PC-9 (cell line): ENCODE results near the gene GDF7. TPM values are rescaled to one million over a fixed set of nuclear protein-coding genes. Genes with fewer than 3 reads are reported as not detected.

Source experiments
- BruUV-seq: library from RNA; stranded (reverse); fragments of 400-500 nt; replicated peaks from 2 replicates; lab custom pipeline; 2021; lab: Mats Ljungman, UMichigan
- CTCF ChIA-PET: fragments of 300-600 bp; sonication (Branson Sonifier 250); formaldehyde crosslinking; loops from one replicate; lab custom pipeline; 2022; ENCODE audit warnings: antibody characterized with exemption; lab: Charles Lee
- POLR2A ChIA-PET: fragments of 300-600 bp; sonication (Branson Sonifier 250); formaldehyde crosslinking; loops from one replicate; lab custom pipeline; 2022; ENCODE audit warnings: antibody characterized with exemption; ENCODE audit not compliant: unreplicated experiment; lab: Charles Lee
- DNase-seq, 2 experiments: peaks; one replicate each; pipeline versions ENCODE4 v3.0.0 to v3.0.0-alpha.2; 2015 to 2022; ENCODE audit warnings: mixed read lengths in 1 of 2
- H2AFZ ChIP-seq: fragments of 200-600 bp; sonication (generic); 2 replicates; pipeline ENCODE4 v1.8.1; 2017; ENCODE audit warnings: antibody characterized with exemption
- H3F3A ChIP-seq: fragments of 200-600 bp; sonication (generic); 2 replicates; pipeline ENCODE4 v1.8.1; 2017; ENCODE audit warnings: antibody characterized with exemption, mild to moderate bottlenecking, low read depth; ENCODE audit not compliant: insufficient read depth
- H3K27ac ChIP-seq: fragments of 200-600 bp; sonication (generic); 2 replicates; pipeline ENCODE4 v1.6.1; 2016; ENCODE audit warnings: mixed run types
- H3K27me3 ChIP-seq: fragments of 200-600 bp; sonication (generic); 2 replicates; pipeline ENCODE4 v1.6.1; 2016; ENCODE audit warnings: low read depth, mixed run types; ENCODE audit not compliant: insufficient read depth
- H3K36me3 ChIP-seq: fragments of 200-600 bp; sonication (generic); 2 replicates; pipeline ENCODE4 v1.6.1; 2016; ENCODE audit warnings: low read depth, mixed run types
- H3K4me1 ChIP-seq: fragments of 200-600 bp; sonication (generic); replicated peaks from 2 replicates; pipeline ENCODE4 v1.6.1; 2016; ENCODE audit warnings: mixed run types; ENCODE audit not compliant: insufficient read depth
- H3K4me2 ChIP-seq: fragments of 200-600 bp; sonication (generic); 2 replicates; pipeline ENCODE4 v1.6.1; 2017; ENCODE audit warnings: mixed run types
- H3K4me3 ChIP-seq: fragments of 200-600 bp; sonication (generic); 2 replicates; pipeline ENCODE4 v1.6.1; 2016; ENCODE audit warnings: mixed run types
- H3K79me2 ChIP-seq: fragments of 200-600 bp; sonication (generic); 2 replicates; pipeline ENCODE4 v1.6.1; 2017; ENCODE audit warnings: low read depth, mixed run types
- H3K9me2 ChIP-seq: fragments of 200-600 bp; sonication (generic); 2 replicates; pipeline ENCODE4 v1.8.1; 2017; ENCODE audit warnings: mild to moderate bottlenecking; ENCODE audit not compliant: insufficient read depth
- H3K9me3 ChIP-seq: fragments of 200-600 bp; sonication (generic); 2 replicates; pipeline ENCODE4 v1.8.1; 2016; ENCODE audit warnings: low read depth; ENCODE audit not compliant: insufficient read depth
- H4K20me1 ChIP-seq: fragments of 200-600 bp; sonication (generic); 2 replicates; pipeline ENCODE4 v1.8.1; 2017; ENCODE audit not compliant: insufficient read depth
- CTCF ChIP-seq: fragments of 200-600 bp; sonication (generic); conservative IDR thresholded peaks from 2 replicates; pipeline ENCODE4 v1.6.1; 2017; ENCODE audit warnings: mixed run types, antibody characterized with exemption, mild to moderate bottlenecking, moderate library complexity
- EZH2 ChIP-seq: fragments of 200-600 bp; sonication (generic); IDR thresholded peaks from 2 replicates; pipeline ENCODE4 v1.8.0; 2017; ENCODE audit warnings: antibody characterized with exemption, low read depth
- intact Hi-C: fragments of 100-400 bp; cut with micrococcal nuclease; formaldehyde crosslinking; loops from one replicate; pipeline ENCODE4 v1.10.0; 2022; ENCODE audit not compliant: unreplicated experiment
- total RNA-seq: library from RNA; stranded (reverse); gene quantifications from 2 replicates; pipeline ENCODE4 v1.2.3, GENCODE V29; 2021

GDF7 gene
- total RNA-seq, 1 experiment from 2014 or later: 0.04 TPM

- H3K79me2 ChIP-seq: no peaks in the 10 kb centered on the region
- TF ChIP-seq EZH2 (no peak), CTCF (no peak)
- H3K9me2 ChIP-seq: no peaks in the 10 kb centered on the region
- POLR2A ChIA-PET: no interaction called here
- H3K4me3 ChIP-seq: no peak overlapping the region
- no peaks in the 10 kb centered on the region for H3K27me3 ChIP-seq
- CTCF ChIA-PET: no interaction called here
- no peaks in the 10 kb centered on the region for H3F3A ChIP-seq
- no peak for DNase-seq
- BruUV-seq: no TSS peak
- no peak overlapping the region for H3K27ac ChIP-seq
- no peak overlapping the region for H3K4me2 ChIP-seq
- no peaks in the 10 kb centered on the region for H4K20me1 ChIP-seq
- H2AFZ ChIP-seq: no peak overlapping the region
- no peaks in the 10 kb centered on the region for H3K9me3 ChIP-seq
- no peaks in the 10 kb centered on the region for H3K36me3 ChIP-seq
- intact Hi-C loops: no loop called here
- peaks cover 12% of the 10 kb centered on the region for H3K4me1 ChIP-seq
Observed at GRCh38 chr2:20653695-20654534, 13.0 kb upstream of the GDF7 start.

GRCh38 chr2:20654535-20654813 lies 12.5 kb upstream of the GDF7 start:
- POLR2A ChIA-PET: no interaction called here
- CTCF ChIA-PET: no interaction called here
- DNase-seq: no peak
- H3K36me3 ChIP-seq: no peaks in the 10 kb centered on the region
- no peaks in the 10 kb centered on the region for H3K9me3 ChIP-seq
- no peaks in the 10 kb centered on the region for H3F3A ChIP-seq
- no peak overlapping the region for H2AFZ ChIP-seq
- no peak for TF ChIP-seq EZH2
- TF ChIP-seq CTCF: no peak
- intact Hi-C loops: no loop called here
- H3K79me2 ChIP-seq: no peaks in the 10 kb centered on the region
- BruUV-seq: no TSS peak
- H3K9me2 ChIP-seq: no peaks in the 10 kb centered on the region
- H3K4me3 ChIP-seq: no peak overlapping the region
- H3K4me2 ChIP-seq: no peak overlapping the region
- no peaks in the 10 kb centered on the region for H4K20me1 ChIP-seq
- no peaks in the 10 kb centered on the region for H3K27me3 ChIP-seq
- no peak overlapping the region for H3K27ac ChIP-seq
- H3K4me1 ChIP-seq: peaks cover 12% of the 10 kb centered on the region

- no peak for DNase-seq
- Histone ChIP-seq H3K4me2 (no peak overlapping the region), H4K20me1 (no peaks in the 10 kb centered on the region), H3K36me3 (no peaks in the 10 kb centered on the region), H3F3A (no peaks in the 10 kb centered on the region; the same call in 1 of the 2 replicates), H3K9me2 (no peaks in the 10 kb centered on the region), H3K4me3 (no peak overlapping the region), H2AFZ (no peak overlapping the region), H3K27me3 (no peaks in the 10 kb centered on the region), H3K9me3 (no peaks in the 10 kb centered on the region), H3K27ac (no peak overlapping the region), H3K79me2 (no peaks in the 10 kb centered on the region), H3K4me1 (peaks cover 14% of the 10 kb centered on the region)
- CTCF ChIA-PET: interaction anchor here (0.7 kb wide), 1 partner anchor 147 kb away, joined by 4 read pairs; no protein-coding TSS in a partner anchor
- intact Hi-C loops: no loop called here
- POLR2A ChIA-PET: no interaction called here
- TF ChIP-seq CTCF (no peak), EZH2 (no peak)
- no TSS peak for BruUV-seq
Observed at GRCh38 chr2:20656561-20656960, 10.4 kb upstream of the GDF7 start.
